ENCODE measurements around the gene ZNF19. TPM values are rescaled to one million over a fixed set of nuclear protein-coding genes. Genes with fewer than 3 reads are reported as not detected.

Gene ZNF19
- total and polyA plus RNA-seq, 2 of the 8 experiments (the other 6 are each of a cell fraction or from before 2014, with no cell fraction given) = 1.5 to 3.5 TPM

DNA sequence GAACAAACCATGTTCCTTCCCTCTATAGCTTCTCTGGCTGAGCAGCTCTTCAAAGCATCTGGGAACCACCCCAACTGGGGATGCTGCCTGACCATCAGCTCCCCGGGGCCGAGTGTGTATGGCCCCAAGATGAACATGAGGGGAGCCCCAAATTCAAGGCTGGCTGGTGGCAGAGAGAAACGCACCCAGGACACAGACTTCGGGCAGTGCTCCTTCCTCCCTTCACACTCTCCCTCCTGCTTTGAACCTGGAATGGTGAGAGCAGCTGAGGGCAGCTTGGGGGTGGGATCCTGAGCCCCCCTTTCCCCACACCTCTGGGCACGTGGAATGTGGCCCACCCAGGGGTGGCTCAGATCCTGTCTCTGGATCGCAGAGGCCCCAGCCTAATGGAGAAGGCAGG lies 64.5 kb downstream of the ZNF19 start:
- H3K9ac ChIP-seq (replicated peaks in 1 of 4; ENCODE audit: extremely low read depth in 1 of 4, low read depth in 3 of 4, low read length in 3 of 4) = no peak overlapping the region
- H3K4me3 ChIP-seq (ENCODE audit: extremely low read depth in 1 of 4, insufficient read depth in 2 of 4, low read depth in 3 of 4, low read length in 4 of 4) = no peak overlapping the region
- H3K27ac ChIP-seq (ENCODE audit: low read depth, low read length) = no peak overlapping the region
- no peak overlapping the region for H3K18ac ChIP-seq (ENCODE audit: extremely low read depth, low read length)
- H4K5ac ChIP-seq (ENCODE audit: insufficient read length, low read depth, low read length) = no peak overlapping the region
- H2BK120ac ChIP-seq (replicated peaks; ENCODE audit: low read depth, low read length) = no peak overlapping the region
- H3K14ac ChIP-seq (ENCODE audit: insufficient read length) = no peak overlapping the region
- peak overlapping the region; percentile 31; the same call in 1 of the 2 replicates for H4K8ac ChIP-seq (ENCODE audit: extremely low read depth, insufficient read depth, low read length)
- H3K79me1 ChIP-seq (ENCODE audit: low read depth, low read length) = no peaks in the 10 kb centered on the region
- DNase-seq (ENCODE audit: low read depth in 1 of 2, low spot score in 2 of 2) (no peak), FAIRE-seq (no peak)
- H4K20me1 ChIP-seq (replicated peaks in 1 of 2; ENCODE audit: control insufficient read depth in 1 of 2, insufficient read depth in 2 of 2, low read length in 2 of 2) = peaks cover 0 to 3% of the 10 kb centered on the region in 2 experiments
- H3K23me2 ChIP-seq (ENCODE audit: low read depth, low read length) = peaks cover 5% of the 10 kb centered on the region; the same call in 1 of the 2 replicates
- H3K56ac ChIP-seq (replicated peaks; ENCODE audit: insufficient read length, low read depth, low read length) = no peak overlapping the region
- H2BK20ac ChIP-seq (ENCODE audit: low read length) = no peak overlapping the region
- no peak overlapping the region for H2AFZ ChIP-seq (ENCODE audit: low read length)
- no peak overlapping the region for H4K91ac ChIP-seq (replicated peaks; ENCODE audit: insufficient read length, low read length)
- no peak overlapping the region for H3K4ac ChIP-seq (replicated peaks; ENCODE audit: insufficient read length, low read depth, low read length)
- H2AK5ac ChIP-seq (ENCODE audit: low read depth, low read length) = no peak overlapping the region
- no peak overlapping the region for H2BK5ac ChIP-seq (ENCODE audit: low read depth, low read length)
- H3K9me3 ChIP-seq (ENCODE audit: insufficient read depth in 2 of 2, low read depth in 1 of 2, low read length in 1 of 2) = no peaks in the 10 kb centered on the region
- CTCF ChIA-PET (ENCODE audit: partially characterized antibody) = interaction anchor here (0.9 to 7.8 kb wide), 3 partner anchors 13 to 129 kb away, joined by 3 to 99 read pairs (median 3); no protein-coding TSS in a partner anchor
- H3K4me2 ChIP-seq (ENCODE audit: insufficient read depth in 1 of 2, low read depth in 2 of 2, low read length in 2 of 2) = no peak overlapping the region
- H3K79me2 ChIP-seq (ENCODE audit: control insufficient read depth in 1 of 2, insufficient read depth in 2 of 2, low read length in 2 of 2) = no peaks in the 10 kb centered on the region
- H3K23ac ChIP-seq (ENCODE audit: insufficient read length) = no peak overlapping the region
- peaks cover 0 to 13% (median 5%) of the 10 kb centered on the region in 4 experiments; a peak in 4 of 7 replicates for H3K27me3 ChIP-seq (replicated peaks in 1 of 4; ENCODE audit: control insufficient read depth in 3 of 4, extremely low read depth in 1 of 4, insufficient read depth in 3 of 4, low read length in 3 of 4)
- H3K4me1 ChIP-seq (replicated peaks in 1 of 4; ENCODE audit: control insufficient read depth in 3 of 4, insufficient read depth in 4 of 4, low read length in 3 of 4) = peaks cover 0 to 5% (median 3%) of the 10 kb centered on the region in 4 experiments; a peak in 5 of 7 replicates
- H3K36me3 ChIP-seq (ENCODE audit: control insufficient read depth in 2 of 4, insufficient read depth in 4 of 4, low read length in 3 of 4) = no peaks in the 10 kb centered on the region
- 0 out of 2 replicates have a peak overlapping the region, but pooled peaks have one; percentile 81 for H2BK15ac ChIP-seq (ENCODE audit: low read length)
- WGBS, 2 experiments (ENCODE audit: extremely low coverage in 1 of 2, insufficient coverage in 1 of 2, insufficient read length in 1 of 2, insufficient replicate concordance in 2 of 2, low coverage in 1 of 2, low lambda C conversion rate in 2 of 2, missing lambda C conversion rate in 1 of 2) = 81% methylated on average over 5 of the region's 6 CpGs; no CpG with 5 or more reads in 1 of the 2 experiments
- H2BK12ac ChIP-seq (ENCODE audit: low read depth, low read length) = no peak overlapping the region
- POLR2A ChIA-PET (ENCODE audit: partially characterized antibody) = no interaction called here
- TF ChIP-seq GTF2F1 (IDR thresholded peaks at IDR 0.05; ENCODE audit: borderline replicate concordance, low read depth, low read length) (no peak), TAF1 (IDR thresholded peaks at IDR 0.05; ENCODE audit: low read depth, low read length) (no peak), ASH2L (IDR thresholded peaks at IDR 0.05; ENCODE audit: low read length) (no peak), SIN3A (conservative IDR thresholded peaks at IDR 0.05 in 1 of 2, IDR thresholded peaks at IDR 0.05 in 1 of 2; ENCODE audit: low read depth in 1 of 2, low read length in 2 of 2) (no peak), JUN (IDR thresholded peaks at IDR 0.05; ENCODE audit: low read depth, low read length) (no peak), TEAD4 (IDR thresholded peaks at IDR 0.05; ENCODE audit: low read depth, low read length) (no peak), HDAC6 (IDR thresholded peaks at IDR 0.05; ENCODE audit: low read depth, low read length) (no peak), TBP (IDR thresholded peaks at IDR 0.05; ENCODE audit: low read depth, low read length) (no peak), POLR2A (IDR thresholded peaks at IDR 0.05; ENCODE audit: control extremely low read depth in 1 of 2, low read depth in 2 of 2, low read length in 2 of 2) (no peak)
- TF ChIP-seq, protein P1, sequence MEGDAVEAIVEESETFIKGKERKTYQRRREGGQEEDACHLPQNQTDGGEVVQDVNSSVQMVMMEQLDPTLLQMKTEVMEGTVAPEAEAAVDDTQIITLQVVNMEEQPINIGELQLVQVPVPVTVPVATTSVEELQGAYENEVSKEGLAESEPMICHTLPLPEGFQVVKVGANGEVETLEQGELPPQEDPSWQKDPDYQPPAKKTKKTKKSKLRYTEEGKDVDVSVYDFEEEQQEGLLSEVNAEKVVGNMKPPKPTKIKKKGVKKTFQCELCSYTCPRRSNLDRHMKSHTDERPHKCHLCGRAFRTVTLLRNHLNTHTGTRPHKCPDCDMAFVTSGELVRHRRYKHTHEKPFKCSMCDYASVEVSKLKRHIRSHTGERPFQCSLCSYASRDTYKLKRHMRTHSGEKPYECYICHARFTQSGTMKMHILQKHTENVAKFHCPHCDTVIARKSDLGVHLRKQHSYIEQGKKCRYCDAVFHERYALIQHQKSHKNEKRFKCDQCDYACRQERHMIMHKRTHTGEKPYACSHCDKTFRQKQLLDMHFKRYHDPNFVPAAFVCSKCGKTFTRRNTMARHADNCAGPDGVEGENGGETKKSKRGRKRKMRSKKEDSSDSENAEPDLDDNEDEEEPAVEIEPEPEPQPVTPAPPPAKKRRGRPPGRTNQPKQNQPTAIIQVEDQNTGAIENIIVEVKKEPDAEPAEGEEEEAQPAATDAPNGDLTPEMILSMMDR (IDR thresholded peaks at IDR 0.05; ENCODE audit: control extremely low read depth in 1 of 3, insufficient read depth in 1 of 3, low read depth in 1 of 3, low read length in 3 of 3) = no peak
- TF ChIP-seq, protein P2, sequence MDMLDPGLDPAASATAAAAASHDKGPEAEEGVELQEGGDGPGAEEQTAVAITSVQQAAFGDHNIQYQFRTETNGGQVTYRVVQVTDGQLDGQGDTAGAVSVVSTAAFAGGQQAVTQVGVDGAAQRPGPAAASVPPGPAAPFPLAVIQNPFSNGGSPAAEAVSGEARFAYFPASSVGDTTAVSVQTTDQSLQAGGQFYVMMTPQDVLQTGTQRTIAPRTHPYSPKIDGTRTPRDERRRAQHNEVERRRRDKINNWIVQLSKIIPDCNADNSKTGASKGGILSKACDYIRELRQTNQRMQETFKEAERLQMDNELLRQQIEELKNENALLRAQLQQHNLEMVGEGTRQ (IDR thresholded peaks at IDR 0.05; ENCODE audit: low read length) = no peak

Data from H1 (cell line).